CD14-positive monocyte (primary cell): ENCODE data around the gene MRPL45. TPM values are rescaled to one million over a fixed set of nuclear protein-coding genes. Genes with fewer than 3 reads are reported as not detected.

Source experiments
- DNase-seq, 3 donors: peaks; one replicate each; pipeline ENCODE4 v3.0.0-alpha.2; 2011 to 2022
- H2AFZ ChIP-seq: 2 replicates; pipeline ENCODE4 v1.6.0; 2012; ENCODE audit warnings: mild to moderate bottlenecking, low read depth, low read length, inconsistent platforms; ENCODE audit not compliant: insufficient read depth, poor library complexity, severe bottlenecking
- H3K27ac ChIP-seq, 2 donors: 1 replicate in 1 of 2; 2 replicates in 1 of 2; pipeline ENCODE4 v1.5.1; 2012 to 2013; ENCODE audit warnings: low read length in 2 of 2, control low read depth in 1 of 2, inconsistent platforms in 1 of 2, low read depth in 1 of 2, mild to moderate bottlenecking in 1 of 2
- H3K27me3 ChIP-seq, 2 donors: one replicate each; pipeline versions ENCODE4 v1.6.0 to v1.6.1; 2011 to 2013; ENCODE audit warnings: low read length in 2 of 2; ENCODE audit not compliant: control insufficient read depth in 2 of 2, insufficient read depth in 2 of 2
- H3K36me3 ChIP-seq, 2 donors: replicated peaks in 1 of 2; 1 replicate in 1 of 2; 2 replicates in 1 of 2; pipeline versions ENCODE4 v1.5.1 to v1.6.1; 2012 to 2013; ENCODE audit warnings: low read length in 2 of 2, control low read depth in 1 of 2, inconsistent platforms in 1 of 2, mild to moderate bottlenecking in 1 of 2; ENCODE audit not compliant: insufficient read depth in 2 of 2, control insufficient read depth in 1 of 2
- H3K4me1 ChIP-seq, 2 donors: 1 replicate in 1 of 2; 2 replicates in 1 of 2; pipeline versions ENCODE4 v1.5.1 to v1.6.1; 2012 to 2013; ENCODE audit warnings: low read length in 2 of 2, control low read depth in 1 of 2, inconsistent platforms in 1 of 2, mild to moderate bottlenecking in 1 of 2, moderate library complexity in 1 of 2; ENCODE audit not compliant: insufficient read depth in 2 of 2, control insufficient read depth in 1 of 2
- H3K4me2 ChIP-seq: replicated peaks from 2 replicates; pipeline ENCODE3; 2012; ENCODE audit warnings: low read length, moderate library complexity, mild to moderate bottlenecking; ENCODE audit not compliant: poor library complexity, severe bottlenecking; ENCODE audit errors: extremely low read depth
- H3K4me3 ChIP-seq, 3 experiments: fragments of 200-600 bp in 1 of 3; sonication (generic) in 1 of 3; replicated peaks in 1 of 3; 1 replicate in 2 of 3; 2 replicates in 1 of 3; pipeline ENCODE4 v1.5.1; 2011 to 2013; ENCODE audit warnings: low read length in 3 of 3, mild to moderate bottlenecking in 3 of 3, control low read depth in 2 of 3, low read depth in 2 of 3, inconsistent platforms in 1 of 3, moderate library complexity in 1 of 3
- H3K79me2 ChIP-seq: 2 replicates; pipeline ENCODE4 v1.6.0; 2012; ENCODE audit warnings: mild to moderate bottlenecking, control low read depth, inconsistent platforms, low read length, moderate library complexity; ENCODE audit not compliant: insufficient read depth
- H3K9ac ChIP-seq: 2 replicates; pipeline ENCODE4 v1.6.0; 2017; ENCODE audit warnings: low read length, mild to moderate bottlenecking; ENCODE audit not compliant: insufficient read depth, poor library complexity, severe bottlenecking
- H3K9me3 ChIP-seq, 2 donors: replicated peaks in 1 of 2; 1 replicate in 1 of 2; 2 replicates in 1 of 2; pipeline versions ENCODE4 v1.5.1 to v1.6.1; 2012 to 2013; ENCODE audit warnings: low read length in 2 of 2, control low read depth in 1 of 2; ENCODE audit not compliant: control insufficient read depth in 1 of 2, insufficient read depth in 1 of 2
- H4K20me1 ChIP-seq: 2 replicates; pipeline ENCODE4 v1.6.0; 2012; ENCODE audit warnings: mild to moderate bottlenecking, low read length, control low read depth, moderate library complexity; ENCODE audit not compliant: insufficient read depth
- H3K27ac Mint-ChIP-seq, 7 donors: one replicate each; pipeline ENCODE4 v1.8.0; 2020; ENCODE audit warnings: mild to moderate bottlenecking in 7 of 7, mixed read lengths in 7 of 7, moderate library complexity in 6 of 7, inconsistent platforms in 2 of 7
- H3K27me3 Mint-ChIP-seq, 3 donors: one replicate each; pipeline ENCODE4 v1.8.0; 2021 to 2022; ENCODE audit warnings: low read depth in 3 of 3, mild to moderate bottlenecking in 3 of 3, mixed read lengths in 3 of 3, moderate library complexity in 3 of 3, inconsistent platforms in 1 of 3
- H3K36me3 Mint-ChIP-seq, 2 donors: one replicate each; pipeline ENCODE4 v1.8.0; 2020; ENCODE audit warnings: mixed read lengths in 2 of 2, inconsistent platforms in 1 of 2, mild to moderate bottlenecking in 1 of 2
- H3K4me1 Mint-ChIP-seq: one replicate; pipeline ENCODE4 v1.8.0; 2020; ENCODE audit warnings: mild to moderate bottlenecking, mixed read lengths
- H3K4me3 Mint-ChIP-seq, 2 donors: one replicate each; pipeline ENCODE4 v1.8.0; 2020; ENCODE audit warnings: mild to moderate bottlenecking in 2 of 2, mixed read lengths in 2 of 2, moderate library complexity in 1 of 2
- H3K9me3 Mint-ChIP-seq, 7 donors: one replicate each; pipeline ENCODE4 v1.8.0; 2020 to 2022; ENCODE audit warnings: mixed read lengths in 7 of 7, mild to moderate bottlenecking in 6 of 7, moderate library complexity in 6 of 7, inconsistent platforms in 2 of 7
- CTCF ChIP-seq: fragments of 200-600 bp; IDR thresholded peaks from one replicate; pipeline ENCODE4 v1.8.0; 2022; ENCODE audit warnings: antibody characterized with exemption, mild to moderate bottlenecking
- WGBS: methylation state at CpG from one replicate; pipeline ENCODE4 v1.1.5; 2013; ENCODE audit warnings: missing lambda C conversion rate; ENCODE audit not compliant: insufficient coverage; 5-methylcytosine and 5-hydroxymethylcytosine counted together
- intact Hi-C, 2 donors: fragments of 100-400 bp; cut with micrococcal nuclease; formaldehyde crosslinking; loops; one replicate each; pipeline versions ENCODE4 v1.15.0 to v1.15.1; 2023
- polyA plus RNA-seq, 3 donors: library from polyadenylated mRNA; depleted of rRNA in 1 of 3; unstranded in 2 of 3; stranded (reverse) in 1 of 3; fragments of 300-500 nt in 2 of 3; fragments of >200 nt in 1 of 3; fragmentation: Illumina TruSeq in 2 of 3; gene quantifications; 1 replicate in 2 of 3; 2 replicates in 1 of 3; pipeline ENCODE4 v1.2.3, GENCODE V29; 2012 to 2021

Gene MRPL45
- polyA plus RNA-seq, 3 donors: 18.3 to 20.8 (median 19.8) TPM

GRCh38 chr17:38361694-38362465 is 64.9 kb downstream of the MRPL45 start:
- H3K27me3 ChIP-seq: no peaks in the 10 kb centered on the region
- intact Hi-C loops: no loop called here
- whole genome bisulfite sequencing: no CpG with 5 or more reads among the region's 5 CpGs
- no peak for DNase-seq
- no peak overlapping the region for H3K4me2 ChIP-seq
- peaks cover 10% of the 10 kb centered on the region for H3K79me2 ChIP-seq
- peaks cover 20 to 61% of the 10 kb centered on the region in 2 donors for H3K36me3 ChIP-seq
- no peak overlapping the region for H3K4me3 Mint-ChIP-seq
- TF ChIP-seq CTCF: no peak
- no peaks in the 10 kb centered on the region for H3K27me3 Mint-ChIP-seq
- peaks cover 34 to 36% of the 10 kb centered on the region in 2 donors for H3K36me3 Mint-ChIP-seq
- peaks cover 30% of the 10 kb centered on the region for H4K20me1 ChIP-seq
- no peaks in the 10 kb centered on the region for H3K4me1 ChIP-seq
- no peak overlapping the region for H3K4me3 ChIP-seq
- no peaks in the 10 kb centered on the region for H3K9me3 ChIP-seq
- no peaks in the 10 kb centered on the region for H3K9me3 Mint-ChIP-seq
- H3K4me1 Mint-ChIP-seq: peaks cover under 1% of the 10 kb centered on the region
- no peak overlapping the region for H2AFZ ChIP-seq
- H3K9ac ChIP-seq: no peak overlapping the region
- H3K27ac ChIP-seq: no peak overlapping the region
- no peak overlapping the region for H3K27ac Mint-ChIP-seq

- Mint-ChIP-seq H3K36me3 (peaks cover 39 to 46% of the 10 kb centered on the region in 2 donors), H3K27me3 (no peaks in the 10 kb centered on the region), H3K27ac (no peak overlapping the region), H3K9me3 (no peaks in the 10 kb centered on the region), H3K4me3 (no peak overlapping the region), H3K4me1 (no peaks in the 10 kb centered on the region)
- peaks cover 25 to 72% of the 10 kb centered on the region in 2 donors for H3K36me3 ChIP-seq
- no peak for DNase-seq
- no peak overlapping the region for H3K4me3 ChIP-seq
- H3K9ac ChIP-seq: no peak overlapping the region
- no peak overlapping the region for H2AFZ ChIP-seq
- H3K27ac ChIP-seq: no peak overlapping the region
- H3K4me1 ChIP-seq: no peaks in the 10 kb centered on the region
- H3K4me2 ChIP-seq: no peak overlapping the region
- 98% methylated on average over 4 of the region's 5 CpGs for WGBS
- H3K79me2 ChIP-seq: peaks cover 10% of the 10 kb centered on the region
- H3K9me3 ChIP-seq: no peaks in the 10 kb centered on the region
- no peaks in the 10 kb centered on the region for H3K27me3 ChIP-seq
- intact Hi-C loops: no loop called here
- TF ChIP-seq CTCF: no peak
- H4K20me1 ChIP-seq: peaks cover 23% of the 10 kb centered on the region
These were observed 66.0 kb downstream of the MRPL45 start for GRCh38 chr17:38363016-38363415.
